GM18499 (cell line): ENCODE measurements around the gene MAGEA8.
"Not testable (repeated sequence)": the region's sequence is repeated elsewhere in the genome, so short reads cannot be mapped to it uniquely, and the experiment has no call there.

Experiments
- ATAC-seq: cut with Tn5 transposase; IDR thresholded peaks from one replicate; pipeline ENCODE4 v1.9.1; 2021; ENCODE audit warnings: moderate number of reproducible peaks; ENCODE audit not compliant: insufficient read depth, unreplicated experiment

MAGEA8 gene

DNA sequence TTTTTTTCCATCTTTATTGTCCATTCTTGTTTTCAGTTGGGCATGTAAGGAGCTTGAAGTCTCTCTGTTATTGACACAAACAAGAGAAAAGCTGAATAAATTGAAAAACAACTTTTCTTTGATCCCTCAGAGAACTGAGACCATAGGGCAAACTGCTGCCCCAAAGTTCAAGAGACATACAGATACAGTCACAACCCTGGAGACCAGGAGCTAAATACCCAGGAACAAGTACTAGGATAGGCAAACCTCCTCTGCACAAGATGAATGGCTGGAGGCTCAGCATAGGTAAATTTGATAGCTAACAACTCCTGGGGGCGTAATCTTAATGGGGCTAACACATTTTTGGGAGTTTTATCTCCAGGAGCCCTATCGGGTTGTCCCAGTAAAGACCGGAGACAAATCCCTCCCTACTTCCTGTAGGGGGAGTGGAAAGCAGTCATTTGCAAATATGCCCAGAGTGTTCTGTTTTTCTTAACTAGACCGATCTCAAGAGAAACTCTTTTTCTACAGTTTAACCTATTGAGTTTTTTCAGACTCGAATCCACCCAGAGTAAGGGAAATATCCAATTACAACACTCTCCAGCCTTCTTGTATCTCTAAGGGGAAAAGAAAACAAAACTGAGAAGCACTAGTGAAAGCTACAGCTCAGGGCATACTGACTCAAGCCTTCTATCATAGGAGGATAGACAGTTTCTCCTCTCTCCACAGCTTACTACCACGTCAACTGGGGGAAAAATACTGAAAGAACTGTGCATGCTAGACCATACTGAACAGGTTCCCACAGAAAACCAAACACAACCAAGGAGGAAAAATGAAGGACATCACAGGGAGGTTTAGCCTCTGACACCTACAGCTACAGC lies 23.1 kb downstream of the MAGEA8 start:
- ATAC-seq = peak; percentile 58

DNA sequence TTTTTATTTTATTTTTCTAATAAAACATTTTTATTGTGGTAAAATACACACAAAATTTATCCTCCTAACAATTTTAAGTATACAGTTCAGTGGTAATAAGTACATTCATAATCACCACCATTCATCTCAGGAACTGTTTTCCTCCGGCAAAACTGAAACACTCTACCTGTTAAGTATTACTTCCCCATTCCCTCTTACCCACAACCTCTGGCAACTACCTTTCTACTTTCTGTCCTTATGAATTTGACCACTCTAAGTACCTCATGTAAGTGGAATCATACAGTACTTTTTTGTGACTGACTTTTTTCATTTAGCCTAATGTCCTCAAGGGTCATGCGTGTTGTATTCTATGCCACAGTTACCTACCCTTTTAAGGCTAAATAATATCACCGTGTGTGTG lies 27.3 kb downstream of the MAGEA8 start:
- ATAC-seq = no peak

DNA sequence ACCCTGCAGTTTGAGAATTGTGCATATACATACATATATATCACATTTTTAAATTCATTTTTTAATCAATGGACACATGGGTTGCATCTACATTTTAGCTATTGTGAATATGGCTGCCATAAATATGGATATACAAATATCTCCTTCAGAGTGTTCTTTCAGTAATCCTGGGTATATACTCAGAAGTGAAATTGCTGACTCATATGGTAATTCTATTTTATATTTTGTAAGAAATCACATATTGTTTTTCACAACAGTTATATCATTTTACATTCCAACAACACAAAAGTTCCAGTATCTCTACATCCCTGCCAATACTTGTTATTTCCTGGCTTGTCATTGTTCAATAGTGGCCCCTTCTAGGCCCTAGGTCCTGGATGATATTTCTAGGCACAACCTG lies 27.7 kb downstream of the MAGEA8 start:
- no peak for ATAC-seq

DNA sequence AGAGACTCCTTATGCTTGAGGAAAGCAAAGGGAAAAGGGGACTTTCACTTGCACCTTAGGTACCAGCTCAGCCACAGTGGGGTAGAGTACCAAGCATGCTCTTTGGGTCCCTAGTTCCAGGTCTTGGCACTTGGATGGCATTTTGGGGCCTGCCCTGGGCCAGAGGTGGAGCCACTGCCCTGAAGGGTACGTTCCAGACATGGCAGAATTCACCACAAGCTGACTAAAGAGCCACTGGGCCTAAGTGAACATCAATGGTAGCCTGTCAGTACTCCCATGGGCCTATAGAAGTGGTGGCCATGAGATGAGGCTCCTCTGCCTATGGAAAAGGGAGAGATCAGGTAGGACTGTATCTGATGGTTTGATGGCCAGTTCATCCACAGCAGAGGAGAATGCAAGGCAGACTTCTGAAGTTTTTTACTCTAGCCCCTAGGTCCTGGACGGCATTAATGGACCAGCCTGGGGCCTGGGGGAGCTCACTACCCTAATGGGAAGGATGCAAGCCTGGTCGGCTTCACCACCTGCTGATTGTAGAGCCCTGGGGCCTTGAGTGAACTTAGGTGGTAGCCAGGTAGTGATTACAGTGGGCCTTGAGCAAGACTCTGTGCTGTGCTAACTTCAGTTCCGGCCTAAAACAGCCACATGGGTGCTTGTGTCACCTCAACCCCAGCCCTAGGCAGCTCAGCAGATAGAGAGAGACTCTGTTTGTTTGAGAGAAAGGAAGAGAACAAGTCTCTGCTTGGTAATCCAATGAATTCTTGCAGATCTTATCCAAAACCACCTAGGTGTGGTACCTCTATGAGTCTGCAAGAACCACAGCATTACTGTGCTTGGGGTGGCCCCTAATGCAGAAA lies 28.6 kb downstream of the MAGEA8 start:
- ATAC-seq = no peak

DNA sequence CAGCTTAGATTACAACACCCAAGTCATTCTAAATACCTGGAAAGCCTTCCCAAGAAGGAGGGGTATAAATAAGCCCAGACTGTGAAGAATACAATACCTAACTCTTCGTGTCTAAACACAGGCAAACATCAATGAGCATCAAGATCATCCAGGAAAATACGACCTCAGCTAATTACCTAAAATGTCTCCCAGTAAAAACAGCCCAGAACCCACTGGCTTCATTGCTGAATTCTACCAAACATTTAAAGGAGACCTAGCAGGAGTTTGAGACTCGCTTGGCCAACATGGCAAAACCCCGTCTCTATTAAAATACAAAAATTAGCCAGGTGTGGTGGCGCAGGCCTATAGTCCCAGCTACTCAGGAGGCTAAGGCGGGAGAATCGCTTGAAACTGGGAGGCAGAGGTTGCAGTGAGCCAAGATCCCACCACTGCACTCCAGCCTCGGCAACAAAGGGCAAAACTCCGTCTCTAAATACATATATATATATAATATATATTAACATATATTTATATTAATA lies 29.3 kb downstream of the MAGEA8 start:
- ATAC-seq = no peak

DNA sequence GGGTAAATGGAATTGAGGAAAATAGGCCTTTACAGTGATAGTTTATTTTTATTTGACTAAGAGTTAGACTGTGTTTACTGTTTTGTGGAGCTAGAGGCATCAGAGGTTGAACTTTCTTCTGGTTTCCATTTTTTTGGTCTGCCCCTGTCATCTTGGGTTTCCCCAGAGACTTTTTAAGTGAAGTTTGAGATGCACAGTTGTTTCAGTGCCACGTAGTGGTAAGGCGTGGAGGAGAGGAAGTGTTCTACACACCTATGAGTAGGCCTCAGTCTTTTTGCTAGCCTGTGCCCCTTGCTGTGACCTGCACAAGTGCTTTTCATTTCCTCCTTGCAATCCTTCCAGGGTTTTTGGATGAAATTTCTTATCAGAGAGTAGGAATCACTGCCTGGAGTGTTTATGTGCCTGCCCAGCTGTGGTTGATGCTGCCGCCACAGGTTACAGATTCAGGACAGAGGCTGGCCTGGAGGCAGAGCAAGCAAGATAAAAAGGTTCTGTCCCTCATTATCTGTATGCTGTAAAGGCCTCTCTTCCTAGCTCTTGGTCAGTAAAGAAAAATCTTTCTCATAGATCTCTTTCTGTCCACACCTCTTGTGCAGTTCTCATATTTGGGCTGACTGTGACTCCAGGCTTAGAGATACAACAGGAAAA lies 35.9 kb downstream of the MAGEA8 start:
- peak; percentile 77 for ATAC-seq

DNA sequence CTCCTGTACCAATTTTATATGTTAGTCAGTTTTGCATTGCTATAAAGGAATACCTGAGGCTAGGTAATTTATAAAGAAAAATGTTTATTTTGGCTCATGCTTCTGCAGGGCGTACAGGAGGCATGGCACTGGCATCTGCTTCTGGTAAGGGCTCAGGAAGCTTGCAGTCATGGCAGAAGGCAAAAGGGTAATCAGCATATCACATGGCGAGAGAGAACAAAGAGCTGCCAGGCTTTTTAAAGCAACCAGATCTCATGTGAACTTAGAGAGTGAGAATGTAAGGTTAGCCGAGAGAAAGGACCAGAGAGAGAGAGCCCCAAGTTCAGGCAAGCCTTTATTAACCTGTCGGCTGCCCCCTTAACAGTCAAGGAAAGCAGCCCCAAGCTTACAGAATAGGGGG lies 42.9 kb downstream of the MAGEA8 start:
- not testable (repeated sequence) for ATAC-seq

DNA sequence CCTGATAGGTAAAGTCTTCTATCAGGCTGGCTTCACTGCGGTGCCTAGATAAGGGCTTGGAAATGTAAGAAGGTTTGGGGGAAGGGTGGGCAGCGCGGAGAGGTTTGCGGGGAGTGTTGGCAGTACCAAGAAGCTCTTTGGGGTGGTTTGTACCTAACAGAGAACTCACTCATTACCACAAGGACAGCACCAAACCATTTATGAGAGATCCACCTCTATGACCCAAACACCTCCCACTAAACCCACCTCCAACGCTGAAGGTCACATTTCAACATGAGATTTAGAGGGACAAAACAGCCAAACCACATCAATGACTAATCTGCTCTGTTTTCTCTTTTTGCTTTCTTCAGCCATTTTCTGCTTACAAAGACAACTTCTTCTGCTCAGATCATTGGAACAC lies 43.5 kb downstream of the MAGEA8 start:
- ATAC-seq = not testable (repeated sequence)

DNA sequence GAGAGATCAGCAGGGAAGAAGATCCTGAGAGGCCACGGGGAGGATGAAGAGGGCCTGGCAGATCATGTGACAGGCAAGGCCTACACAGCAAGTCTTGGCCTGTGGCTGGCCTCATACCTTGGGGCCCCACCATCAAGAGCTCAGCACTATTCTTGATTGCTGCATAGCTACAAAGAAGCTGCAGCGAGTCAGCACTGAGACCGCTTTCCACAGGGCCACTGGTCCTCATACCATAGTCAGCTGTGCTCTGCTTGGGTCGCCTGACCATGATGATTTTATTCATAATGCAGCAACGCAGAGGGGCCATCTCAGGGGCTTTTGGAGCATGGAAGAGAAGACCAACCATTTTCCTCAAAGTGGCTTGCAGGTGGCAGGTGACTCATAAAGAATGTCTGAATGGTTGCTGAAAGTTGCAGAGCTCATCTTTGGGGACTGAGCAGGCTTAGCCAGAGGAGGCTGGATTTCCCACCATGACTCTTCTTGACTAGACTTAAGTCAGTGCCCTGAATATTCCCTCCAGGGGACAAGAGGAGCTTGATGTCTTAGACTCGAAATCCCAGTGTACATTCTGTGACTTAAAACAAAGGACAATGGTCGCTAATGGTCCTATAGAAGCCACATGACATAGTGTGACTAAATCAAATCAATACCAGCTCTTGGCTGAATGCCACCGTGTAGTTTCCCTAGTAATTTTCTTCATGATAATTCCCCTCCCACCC lies 46.4 kb downstream of the MAGEA8 start:
- not testable (repeated sequence) for ATAC-seq

DNA sequence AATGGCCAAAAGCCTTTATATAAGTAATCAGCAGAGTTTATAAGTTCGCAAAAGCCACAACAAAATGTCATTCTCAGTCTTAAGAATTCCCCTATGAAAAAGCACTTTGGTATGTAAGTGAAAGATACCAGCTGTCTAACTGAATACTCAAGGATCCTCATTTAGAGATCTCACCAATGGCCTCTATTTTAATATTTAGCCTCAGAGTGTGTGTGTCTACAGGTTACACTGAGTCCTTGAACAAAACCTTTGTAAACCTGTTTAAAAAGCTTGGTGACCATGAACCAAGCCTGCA lies 46.9 kb downstream of the MAGEA8 start:
- peak; percentile 52 for ATAC-seq

DNA sequence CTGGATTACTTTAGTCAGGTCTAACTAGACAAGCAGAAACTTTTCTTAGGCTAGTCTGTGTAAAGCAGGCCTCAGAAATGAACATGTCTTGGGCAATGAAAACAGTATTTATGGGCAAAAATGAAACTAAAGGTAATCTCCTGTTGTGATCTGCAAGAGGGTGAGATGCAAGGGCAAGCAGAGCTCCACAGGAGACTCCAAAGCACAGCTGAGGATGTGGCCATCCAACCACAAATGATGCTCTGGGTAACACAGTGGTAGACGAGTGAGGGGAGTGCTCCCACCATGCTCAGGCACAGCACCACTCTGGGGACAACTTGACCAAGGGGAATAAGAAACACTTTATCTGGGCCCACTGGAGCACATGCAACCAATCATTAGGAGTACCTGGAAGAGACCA lies 47.7 kb downstream of the MAGEA8 start:
- ATAC-seq = not testable (repeated sequence)

DNA sequence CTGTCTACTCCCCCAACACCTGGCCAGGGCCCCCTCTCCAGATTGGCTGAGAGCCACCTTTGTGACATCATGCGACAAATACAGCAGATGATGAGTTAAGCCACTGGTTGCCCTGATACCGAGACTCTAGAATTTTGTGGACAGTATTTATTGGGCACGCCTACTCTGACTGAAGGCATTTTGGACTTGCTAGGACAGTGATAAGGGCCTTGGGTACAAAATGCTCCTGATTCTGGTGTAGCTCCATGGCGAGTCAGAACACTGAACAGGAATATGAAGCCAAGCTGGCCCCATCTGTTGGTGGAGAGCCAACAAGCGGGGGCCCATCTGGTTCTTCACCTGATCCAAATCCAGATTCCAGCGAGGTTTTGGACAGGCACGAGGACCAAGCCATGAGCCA lies 48.4 kb downstream of the MAGEA8 start, which contains the start of gene HSFX4:
Gene HSFX4 (plus strand): TSS at position 174 of the 400 bp plus-strand sequence. CDS start 72 bp downstream, at position 246.
- not testable (repeated sequence) for ATAC-seq

DNA sequence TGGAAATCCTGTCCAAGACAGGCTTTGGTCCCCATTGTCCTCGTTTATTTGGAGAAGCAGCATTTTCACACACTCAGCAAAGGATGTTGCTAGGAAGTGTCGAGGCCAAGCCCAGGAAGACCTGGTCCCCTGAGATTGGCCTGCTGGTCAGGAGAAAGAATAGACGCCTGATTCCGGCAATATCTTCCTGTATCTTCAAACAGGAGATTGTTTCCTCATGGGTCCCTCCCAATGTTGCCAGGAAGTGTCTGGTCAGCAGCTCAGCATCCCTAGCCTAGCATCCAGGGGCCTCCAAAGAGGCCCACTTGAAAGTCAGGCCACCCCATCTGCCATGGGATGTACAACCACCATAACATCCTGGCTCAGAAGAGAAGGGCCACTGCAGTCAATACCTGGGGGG lies 50.4 kb downstream of the MAGEA8 start:
- not testable (repeated sequence) for ATAC-seq

DNA sequence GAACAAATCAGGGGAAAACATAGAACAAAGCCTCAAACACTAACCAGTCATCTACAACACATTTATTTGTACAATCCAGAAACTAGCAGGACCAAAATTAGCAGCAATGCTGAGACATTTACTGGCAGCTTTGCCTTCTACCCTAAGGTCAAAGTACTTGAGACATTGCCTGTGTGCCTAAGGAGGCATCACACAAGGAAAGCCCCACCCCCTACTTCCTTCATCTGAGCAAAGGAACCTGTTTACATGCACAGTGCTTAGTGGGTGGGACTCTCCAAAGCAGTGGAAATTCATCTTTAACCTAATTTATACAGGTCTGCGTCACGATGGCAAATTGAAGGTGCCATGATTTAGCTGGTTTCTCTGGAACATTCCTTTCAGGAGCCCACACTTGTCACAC lies 51.2 kb downstream of the MAGEA8 start:
- ATAC-seq = not testable (repeated sequence)

DNA sequence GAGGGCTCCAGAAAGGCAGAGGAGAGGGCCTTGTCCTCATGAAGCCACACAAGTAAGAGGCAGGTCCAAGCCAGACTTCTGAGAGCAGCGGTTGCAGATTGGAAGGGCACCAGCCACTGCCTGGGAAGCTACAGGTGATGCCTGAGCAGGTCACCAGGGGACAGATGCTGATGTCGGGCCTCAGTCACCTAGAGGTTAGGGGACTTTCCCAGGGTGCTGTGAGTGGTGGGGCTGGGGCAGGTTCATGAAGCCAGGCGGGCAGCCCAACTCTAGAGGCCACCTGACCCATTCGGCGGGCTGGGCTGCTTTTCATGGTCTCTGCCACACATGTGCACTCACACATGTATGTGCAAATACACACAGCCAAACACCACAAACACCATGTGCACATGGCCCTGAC lies 52.0 kb downstream of the MAGEA8 start:
- not testable (repeated sequence) for ATAC-seq

DNA sequence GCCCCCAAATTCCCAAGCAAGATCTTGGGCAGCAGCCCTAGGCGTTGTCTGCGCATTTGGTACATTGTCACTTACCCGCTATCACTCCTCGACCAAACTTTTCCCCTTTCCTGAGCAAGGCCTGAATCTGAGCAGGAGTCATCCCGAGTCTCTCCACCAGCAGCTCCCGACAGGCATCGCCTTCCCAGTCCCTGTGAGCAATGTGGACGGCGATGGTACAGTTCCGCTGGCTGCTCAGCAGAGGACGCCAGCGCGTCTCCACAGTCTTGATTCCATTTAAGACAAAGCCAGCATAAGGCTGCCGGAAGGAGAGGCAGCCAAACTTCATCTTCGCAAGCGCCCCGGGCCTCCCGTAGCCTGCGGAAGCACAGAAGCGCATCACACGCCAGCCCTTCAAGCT lies 52.6 kb downstream of the MAGEA8 start:
- ATAC-seq = not testable (repeated sequence)
